Liver (tissue), 9 donors: ENCODE measurements around the gene PARVB. TPM values are rescaled to one million over a fixed set of nuclear protein-coding genes. Genes with fewer than 3 reads are reported as not detected.

Experiments
- DNase-seq: peaks from one replicate; pipeline ENCODE4 v3.0.0-alpha.2; 2017; ENCODE audit warnings: low spot score
- H3K27ac ChIP-seq, 2 donors: one replicate each; pipeline ENCODE4 v1.7.0; 2013; ENCODE audit warnings: inconsistent platforms in 2 of 2, low read length in 2 of 2, control low read depth in 1 of 2, low read depth in 1 of 2, mild to moderate bottlenecking in 1 of 2
- H3K27me3 ChIP-seq, 4 donors: one replicate each; pipeline versions ENCODE4 v1.6.1 to v1.7.0; 2013; ENCODE audit warnings: low read length in 3 of 4, inconsistent platforms in 1 of 4, mild to moderate bottlenecking in 1 of 4, moderate library complexity in 1 of 4; ENCODE audit not compliant: control insufficient read depth in 4 of 4, insufficient read depth in 4 of 4
- H3K36me3 ChIP-seq, 4 donors: one replicate each; pipeline versions ENCODE4 v1.6.1 to v1.7.0; 2013; ENCODE audit warnings: low read length in 3 of 4, mild to moderate bottlenecking in 3 of 4, low read depth in 1 of 4, moderate library complexity in 1 of 4; ENCODE audit not compliant: control insufficient read depth in 4 of 4, insufficient read depth in 3 of 4
- H3K4me1 ChIP-seq, 4 donors: one replicate each; pipeline versions ENCODE4 v1.6.1 to v1.7.0; 2013; ENCODE audit warnings: low read length in 3 of 4, mild to moderate bottlenecking in 3 of 4, moderate library complexity in 1 of 4; ENCODE audit not compliant: control insufficient read depth in 4 of 4, insufficient read depth in 4 of 4
- H3K4me3 ChIP-seq, 3 donors: one replicate each; pipeline versions ENCODE4 v1.6.1 to v1.7.0; 2013; ENCODE audit warnings: low read length in 3 of 3, control low read depth in 1 of 3, low read depth in 1 of 3, mild to moderate bottlenecking in 1 of 3
- H3K9ac ChIP-seq, 2 donors: one replicate each; pipeline ENCODE4 v1.7.0; 2013; ENCODE audit warnings: low read length in 2 of 2, mild to moderate bottlenecking in 2 of 2, moderate library complexity in 2 of 2, control low read depth in 1 of 2, low read depth in 1 of 2
- H3K9me3 ChIP-seq, 4 donors: one replicate each; pipeline versions ENCODE4 v1.6.1 to v1.7.0; 2013; ENCODE audit warnings: low read length in 3 of 4; ENCODE audit not compliant: control insufficient read depth in 4 of 4
- ATF3 ChIP-seq: IDR thresholded peaks from 2 replicates; pipeline ENCODE4 v1.6.1; 2016; ENCODE audit warnings: antibody characterized with exemption
- CTCF ChIP-seq: fragments of 150-350 bp; IDR thresholded peaks from 2 replicates; pipeline ENCODE4 v1.5.1; 2017; ENCODE audit warnings: improper control_type of control experiment, low read depth, low read length; ENCODE audit not compliant: missing input control
- EGR1 ChIP-seq, 2 donors: IDR thresholded peaks; 2 replicates each; pipeline ENCODE4 v1.6.1; 2016 to 2018; ENCODE audit warnings: antibody characterized with exemption in 2 of 2, low read depth in 2 of 2
- FOXA1 ChIP-seq: IDR thresholded peaks from 2 replicates; pipeline ENCODE4 v1.6.1; 2016; ENCODE audit warnings: antibody characterized with exemption
- FOXA2 ChIP-seq: IDR thresholded peaks from 2 replicates; pipeline ENCODE4 v1.6.1; 2016; ENCODE audit warnings: antibody characterized with exemption
- GABPA ChIP-seq, 2 donors: IDR thresholded peaks in 1 of 2; conservative IDR thresholded peaks in 1 of 2; 2 replicates each; pipeline ENCODE4 v1.6.1; 2016; ENCODE audit warnings: antibody characterized with exemption in 2 of 2, mild to moderate bottlenecking in 1 of 2, moderate library complexity in 1 of 2
- HNF4G ChIP-seq: IDR thresholded peaks from 2 replicates; pipeline ENCODE4 v1.6.1; 2016; ENCODE audit warnings: antibody characterized with exemption
- JUND ChIP-seq, 2 donors: IDR thresholded peaks; 2 replicates each; pipeline ENCODE4 v1.6.1; 2016; ENCODE audit warnings: antibody characterized with exemption in 2 of 2
- MAX ChIP-seq: IDR thresholded peaks from 2 replicates; pipeline ENCODE4 v1.6.1; 2016; ENCODE audit warnings: antibody characterized with exemption
- NR2F2 ChIP-seq: IDR thresholded peaks from 2 replicates; pipeline ENCODE4 v1.6.1; 2016; ENCODE audit warnings: antibody characterized with exemption
- SP1 ChIP-seq: IDR thresholded peaks from 2 replicates; pipeline ENCODE4 v1.6.1; 2018; ENCODE audit warnings: antibody characterized with exemption, mild to moderate bottlenecking
- TAF1 ChIP-seq: conservative IDR thresholded peaks from 2 replicates; pipeline ENCODE4 v1.6.1; 2016; ENCODE audit warnings: antibody characterized with exemption, mild to moderate bottlenecking
- YY1 ChIP-seq: IDR thresholded peaks from 2 replicates; pipeline ENCODE4 v1.6.1; 2016; ENCODE audit warnings: antibody characterized with exemption, mild to moderate bottlenecking
- WGBS: extraction: QIAGEN DNeasy Blood & Tissue Kit; methylation state at CpG from one replicate; pipeline ENCODE4 v1.1.7; 2013; 5-methylcytosine and 5-hydroxymethylcytosine counted together
- polyA plus RNA-seq, 2 donors: library from polyadenylated mRNA; stranded (reverse) in 1 of 2; unstranded in 1 of 2; fragments of 200-250 nt in 1 of 2; fragments of >200 nt in 1 of 2; fragmentation: Nextera tagmentation in 1 of 2; extraction: Ambion mirVana in 1 of 2; gene quantifications; one replicate each; pipeline versions ENCODE4 v1.2.1 to v1.2.3, GENCODE V29; 2013 to 2015
- total RNA-seq, 2 donors: library from RNA; depleted of rRNA; stranded (reverse); fragments of >200 nt; gene quantifications; one replicate each; pipeline ENCODE4 v1.2.3, GENCODE V29; 2014
- TF ChIP-seq, protein P1 (sequence below): IDR thresholded peaks from 2 replicates; pipeline ENCODE4 v1.6.1; 2016; ENCODE audit warnings: antibody characterized with exemption, mild to moderate bottlenecking
- TF ChIP-seq, protein P2 (sequence below): IDR thresholded peaks from 2 replicates; pipeline ENCODE4 v1.6.1; 2016; ENCODE audit warnings: antibody characterized with exemption
- donor health status: healthy.
- donor health status: healthy.
- donor health status: healthy.
- donor health status: healthy.
- donor health status: healthy.

Gene PARVB
- total and polyA plus RNA-seq, 4 donors = 3.2 to 55.5 (median 17.7) TPM

- Histone ChIP-seq H3K36me3 (no peaks in the 10 kb centered on the region), H3K4me1 (no peaks in the 10 kb centered on the region), H3K27ac (peak overlapping the region in 1 of 2 donors; percentile 38), H3K4me3 (no peak overlapping the region), H3K27me3 (no peaks in the 10 kb centered on the region), H3K9ac (no peak overlapping the region), H3K9me3 (no peaks in the 10 kb centered on the region)
- TF ChIP-seq EGR1 (IDR thresholded peaks at IDR 0.05; ENCODE audit: low read depth in 2 of 2) = peak in 1 of 2 donors; percentile 57
- TF ChIP-seq FOXA2 = no peak
- WGBS = 61% methylated on average over 22 of the region's 22 CpGs
- DNase-seq = no peak
Observed at GRCh38 chr22:44172370-44173108, 148.4 kb downstream of the PARVB start.

GRCh38 chr22:44173154-44173553, 149.1 kb downstream of the PARVB start:
- 86% methylated on average over 10 of the region's 10 CpGs for WGBS
- H3K9me3 ChIP-seq = no peaks in the 10 kb centered on the region

GRCh38 chr22:44175676-44176075, 151.6 kb downstream of the PARVB start:
- H3K36me3 ChIP-seq = no peaks in the 10 kb centered on the region
- 79% methylated on average over 8 of the region's 8 CpGs for WGBS
- no peak overlapping the region for H3K9ac ChIP-seq
- H3K27me3 ChIP-seq = no peaks in the 10 kb centered on the region
- no peak overlapping the region for H3K27ac ChIP-seq
- H3K4me1 ChIP-seq = no peaks in the 10 kb centered on the region
- DNase-seq = no peak
- no peaks in the 10 kb centered on the region for H3K9me3 ChIP-seq
- no peak overlapping the region for H3K4me3 ChIP-seq
- TF ChIP-seq GABPA (IDR thresholded peaks at IDR 0.05 in 1 of 2, conservative IDR thresholded peaks at IDR 0.05 in 1 of 2) (no peak), SP1 (no peak), TAF1 (no peak), CTCF (no peak), MAX (no peak), YY1 (no peak), HNF4G (no peak), EGR1 (IDR thresholded peaks at IDR 0.05; ENCODE audit: low read depth in 2 of 2) (no peak), JUND (IDR thresholded peaks at IDR 0.05) (no peak), FOXA1 (no peak), NR2F2 (no peak)
- TF ChIP-seq, protein P1, sequence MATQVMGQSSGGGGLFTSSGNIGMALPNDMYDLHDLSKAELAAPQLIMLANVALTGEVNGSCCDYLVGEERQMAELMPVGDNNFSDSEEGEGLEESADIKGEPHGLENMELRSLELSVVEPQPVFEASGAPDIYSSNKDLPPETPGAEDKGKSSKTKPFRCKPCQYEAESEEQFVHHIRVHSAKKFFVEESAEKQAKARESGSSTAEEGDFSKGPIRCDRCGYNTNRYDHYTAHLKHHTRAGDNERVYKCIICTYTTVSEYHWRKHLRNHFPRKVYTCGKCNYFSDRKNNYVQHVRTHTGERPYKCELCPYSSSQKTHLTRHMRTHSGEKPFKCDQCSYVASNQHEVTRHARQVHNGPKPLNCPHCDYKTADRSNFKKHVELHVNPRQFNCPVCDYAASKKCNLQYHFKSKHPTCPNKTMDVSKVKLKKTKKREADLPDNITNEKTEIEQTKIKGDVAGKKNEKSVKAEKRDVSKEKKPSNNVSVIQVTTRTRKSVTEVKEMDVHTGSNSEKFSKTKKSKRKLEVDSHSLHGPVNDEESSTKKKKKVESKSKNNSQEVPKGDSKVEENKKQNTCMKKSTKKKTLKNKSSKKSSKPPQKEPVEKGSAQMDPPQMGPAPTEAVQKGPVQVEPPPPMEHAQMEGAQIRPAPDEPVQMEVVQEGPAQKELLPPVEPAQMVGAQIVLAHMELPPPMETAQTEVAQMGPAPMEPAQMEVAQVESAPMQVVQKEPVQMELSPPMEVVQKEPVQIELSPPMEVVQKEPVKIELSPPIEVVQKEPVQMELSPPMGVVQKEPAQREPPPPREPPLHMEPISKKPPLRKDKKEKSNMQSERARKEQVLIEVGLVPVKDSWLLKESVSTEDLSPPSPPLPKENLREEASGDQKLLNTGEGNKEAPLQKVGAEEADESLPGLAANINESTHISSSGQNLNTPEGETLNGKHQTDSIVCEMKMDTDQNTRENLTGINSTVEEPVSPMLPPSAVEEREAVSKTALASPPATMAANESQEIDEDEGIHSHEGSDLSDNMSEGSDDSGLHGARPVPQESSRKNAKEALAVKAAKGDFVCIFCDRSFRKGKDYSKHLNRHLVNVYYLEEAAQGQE = no peak

More at GRCh38 chr22:44173154-44173553, 149.1 kb downstream of the PARVB start:
- Histone ChIP-seq H3K27ac (no peak overlapping the region), H3K4me3 (no peak overlapping the region), H3K36me3 (no peaks in the 10 kb centered on the region), H3K4me1 (no peaks in the 10 kb centered on the region), H3K27me3 (no peaks in the 10 kb centered on the region), H3K9ac (no peak overlapping the region)
- no peak for DNase-seq
- TF ChIP-seq GABPA (IDR thresholded peaks at IDR 0.05 in 1 of 2, conservative IDR thresholded peaks at IDR 0.05 in 1 of 2) (no peak), EGR1 (IDR thresholded peaks at IDR 0.05; ENCODE audit: low read depth in 2 of 2) (no peak), TAF1 (no peak), FOXA2 (no peak), JUND (IDR thresholded peaks at IDR 0.05) (no peak), MAX (no peak), NR2F2 (no peak), ATF3 (no peak), HNF4G (no peak)
- TF ChIP-seq, protein P2, sequence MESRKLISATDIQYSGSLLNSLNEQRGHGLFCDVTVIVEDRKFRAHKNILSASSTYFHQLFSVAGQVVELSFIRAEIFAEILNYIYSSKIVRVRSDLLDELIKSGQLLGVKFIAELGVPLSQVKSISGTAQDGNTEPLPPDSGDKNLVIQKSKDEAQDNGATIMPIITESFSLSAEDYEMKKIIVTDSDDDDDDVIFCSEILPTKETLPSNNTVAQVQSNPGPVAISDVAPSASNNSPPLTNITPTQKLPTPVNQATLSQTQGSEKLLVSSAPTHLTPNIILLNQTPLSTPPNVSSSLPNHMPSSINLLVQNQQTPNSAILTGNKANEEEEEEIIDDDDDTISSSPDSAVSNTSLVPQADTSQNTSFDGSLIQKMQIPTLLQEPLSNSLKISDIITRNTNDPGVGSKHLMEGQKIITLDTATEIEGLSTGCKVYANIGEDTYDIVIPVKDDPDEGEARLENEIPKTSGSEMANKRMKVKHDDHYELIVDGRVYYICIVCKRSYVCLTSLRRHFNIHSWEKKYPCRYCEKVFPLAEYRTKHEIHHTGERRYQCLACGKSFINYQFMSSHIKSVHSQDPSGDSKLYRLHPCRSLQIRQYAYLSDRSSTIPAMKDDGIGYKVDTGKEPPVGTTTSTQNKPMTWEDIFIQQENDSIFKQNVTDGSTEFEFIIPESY = no peak
